H1 (cell line): ENCODE measurements around the gene TCN2. TPM values are rescaled to one million over a fixed set of nuclear protein-coding genes. Genes with fewer than 3 reads are reported as not detected.

Experiments used
- GABPA ChIP-seq: IDR thresholded peaks from 2 replicates; pipeline ENCODE4 v1.6.1; 2011; ENCODE audit warnings: mild to moderate bottlenecking, low read length, moderate library complexity, borderline replicate concordance; ENCODE audit not compliant: insufficient read depth
- KDM1A ChIP-seq: fragments of 200-600, 300-600 bp; sonication (generic); IDR thresholded peaks from 2 replicates; pipeline ENCODE4 v1.7.1; 2016; ENCODE audit warnings: mild to moderate bottlenecking, low read length, borderline replicate concordance
- MAX ChIP-seq: IDR thresholded peaks from 2 replicates; pipeline ENCODE4 v1.6.1; 2012; ENCODE audit warnings: inconsistent platforms
- RXRA ChIP-seq: IDR thresholded peaks from 2 replicates; pipeline ENCODE4 v1.6.1; 2011; ENCODE audit warnings: low read depth, mild to moderate bottlenecking, low read length, moderate library complexity; ENCODE audit not compliant: insufficient read depth
- SUZ12 ChIP-seq: fragments of 200-600 bp; sonication (generic); IDR thresholded peaks from 2 replicates; pipeline ENCODE4 v1.6.1; 2012; ENCODE audit warnings: mild to moderate bottlenecking, inconsistent platforms, low read length, moderate library complexity, mixed read lengths
- polyA plus RNA-seq, 7 experiments: library from polyadenylated mRNA; depleted of rRNA in 3 of 7; stranded (reverse) in 5 of 7; unstranded in 2 of 7; fragments of >200 nt in 5 of 7; fragments of 200-250 nt in 2 of 7; gene quantifications; 1 replicate in 5 of 7; 2 replicates in 1 of 7; 4 replicates in 1 of 7; pipeline versions ENCODE4 v1.2.1 to v1.2.3, GENCODE V29; 2011 to 2013; ENCODE audit warnings: missing spikeins in 2 of 7, mixed read lengths in 2 of 7
- total RNA-seq: library from RNA; stranded (reverse); fragmentation: NEBNext Ultra II Directional; extraction: Animal tissue kit (Norgen Biotek cat#: 25700); gene quantifications from 2 replicates; pipeline ENCODE4 v1.2.1, GENCODE V29; 2021

TCN2 gene
- total and polyA plus RNA-seq, 2 of the 8 experiments (the other 6 are each of a cell fraction or from before 2014, with no cell fraction given): 30.0 to 87.8 TPM

GRCh38 chr22:30575859-30576258 lies 31.1 kb upstream of the TCN2 start (continued):
- no peak for TF ChIP-seq MAX
- TF ChIP-seq KDM1A: no peak
- no peak for TF ChIP-seq RXRA
- no peak for TF ChIP-seq GABPA
- TF ChIP-seq SUZ12: no peak
